CD4-positive, alpha-beta T cell treated with Interleukin-21 for 1 hour (primary cell): ENCODE data around the gene KRTAP10-8.
"Not testable (repeated sequence)": the region's sequence is repeated elsewhere in the genome, so short reads cannot be mapped to it uniquely, and the experiment has no call there.

Source experiments
- DNase-seq: peaks from one replicate; pipeline ENCODE4 v3.0.0-alpha.2; 2020

KRTAP10-8 gene

GRCh38 chr21:44647222-44647552 is 35.3 kb downstream of the KRTAP10-8 start:
- no peak for DNase-seq

GRCh38 chr21:44648557-44649311 is 36.9 kb downstream of the KRTAP10-8 start:
- no peak for DNase-seq

GRCh38 chr21:44649521-44650100 is 37.7 kb downstream of the KRTAP10-8 start:
- no peak for DNase-seq

GRCh38 chr21:44650265-44650972 is 38.5 kb downstream of the KRTAP10-8 start:
- DNase-seq = no peak

- no peak for DNase-seq
Observed at GRCh38 chr21:44650973-44651675, 39.2 kb downstream of the KRTAP10-8 start.

- no peak for DNase-seq
Observed at GRCh38 chr21:44653123-44653522, 41.2 kb downstream of the KRTAP10-8 start.

- peak; percentile 80 for DNase-seq
Observed at GRCh38 chr21:44653656-44654575, 42.0 kb downstream of the KRTAP10-8 start.

- peak; percentile 28 for DNase-seq
Observed at GRCh38 chr21:44654576-44655175, 42.8 kb downstream of the KRTAP10-8 start, which contains the start of gene KRTAP12-4. TSS of gene KRTAP12-4 (minus strand) at chr21:44654659. CDS start at chr21:44654614, 45 bp downstream.

- DNase-seq = no peak
Observed at GRCh38 chr21:44656868-44657267, 45.0 kb downstream of the KRTAP10-8 start.

GRCh38 chr21:44657635-44658540 is 46.0 kb downstream of the KRTAP10-8 start, which contains the start of gene KRTAP12-3:
TSS of gene KRTAP12-3 (plus strand) at chr21:44657932. CDS start at chr21:44657980, 48 bp downstream.
- DNase-seq = peak; percentile 83

- DNase-seq = no peak
Observed at GRCh38 chr21:44658541-44658910, 46.6 kb downstream of the KRTAP10-8 start.

GRCh38 chr21:44658913-44659595 is 47.2 kb downstream of the KRTAP10-8 start:
- DNase-seq = peak; percentile 38

- not testable (repeated sequence) for DNase-seq
Observed at GRCh38 chr21:44661567-44661966, 49.7 kb downstream of the KRTAP10-8 start.
